ENCODE measurements around the gene HDHD5. TPM values are rescaled to one million over a fixed set of nuclear protein-coding genes. Genes with fewer than 3 reads are reported as not detected.

The HDHD5 gene
- total RNA-seq, 4 donors from 2014 or later = 38.5 to 58.3 (median 44.5) TPM

DNA sequence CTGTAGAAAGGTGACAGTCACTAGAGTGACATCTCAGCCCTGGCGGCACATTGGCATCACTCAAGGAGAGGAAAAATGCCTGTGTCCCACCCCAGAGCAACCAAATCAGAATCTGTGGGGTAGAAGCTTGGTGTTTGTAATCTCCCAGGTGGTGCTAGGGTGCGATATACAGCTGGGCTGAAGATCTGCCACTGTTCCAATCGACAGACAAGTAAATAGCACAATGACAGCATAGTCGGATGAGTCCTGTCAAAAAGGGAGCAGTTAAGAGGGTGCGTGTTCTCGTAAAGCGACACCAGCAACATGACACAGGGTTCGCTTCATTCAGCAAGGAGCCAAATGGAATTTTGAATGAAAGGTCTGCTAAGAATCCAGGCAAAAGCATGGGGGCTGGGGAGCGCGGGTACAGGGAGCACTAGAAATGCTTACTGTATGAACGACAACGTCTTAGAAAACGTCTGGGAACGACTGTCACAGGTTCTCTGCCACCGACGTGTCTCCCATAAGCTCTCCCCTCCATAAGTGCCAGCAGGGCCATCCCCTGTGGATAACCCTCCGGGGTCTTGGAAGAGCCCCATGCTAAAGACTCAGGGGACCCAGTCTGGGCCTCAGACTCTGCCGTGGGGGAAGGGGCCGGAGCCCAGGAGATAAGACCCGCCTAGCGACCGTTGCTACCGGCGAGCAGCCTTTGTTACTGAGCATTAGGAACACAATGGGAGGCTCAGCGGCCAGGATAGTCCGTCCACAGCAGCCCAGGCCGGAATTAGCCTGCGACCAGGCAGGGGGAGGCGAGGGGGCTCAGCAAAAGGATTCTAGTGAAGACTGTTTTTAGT lies 39.3 kb upstream of the HDHD5 start:
- Histone ChIP-seq H3K27ac (peak overlapping the region; percentile 32), H3K27me3 (peaks cover under 1% of the 10 kb centered on the region), H3K36me3 (no peaks in the 10 kb centered on the region), H3K4me1 (peaks cover 15% of the 10 kb centered on the region), H3K4me3 (peak overlapping the region; percentile 37), H3K9me3 (no peaks in the 10 kb centered on the region)
- WGBS = 53% methylated on average over 27 of the region's 29 CpGs
- TF ChIP-seq EP300 (IDR thresholded peaks at IDR 0.05) (no peak), POLR2A (IDR thresholded peaks at IDR 0.05) (no peak), POLR2AphosphoS5 (IDR thresholded peaks at IDR 0.05) (no peak)
- TF ChIP-seq, protein P1, sequence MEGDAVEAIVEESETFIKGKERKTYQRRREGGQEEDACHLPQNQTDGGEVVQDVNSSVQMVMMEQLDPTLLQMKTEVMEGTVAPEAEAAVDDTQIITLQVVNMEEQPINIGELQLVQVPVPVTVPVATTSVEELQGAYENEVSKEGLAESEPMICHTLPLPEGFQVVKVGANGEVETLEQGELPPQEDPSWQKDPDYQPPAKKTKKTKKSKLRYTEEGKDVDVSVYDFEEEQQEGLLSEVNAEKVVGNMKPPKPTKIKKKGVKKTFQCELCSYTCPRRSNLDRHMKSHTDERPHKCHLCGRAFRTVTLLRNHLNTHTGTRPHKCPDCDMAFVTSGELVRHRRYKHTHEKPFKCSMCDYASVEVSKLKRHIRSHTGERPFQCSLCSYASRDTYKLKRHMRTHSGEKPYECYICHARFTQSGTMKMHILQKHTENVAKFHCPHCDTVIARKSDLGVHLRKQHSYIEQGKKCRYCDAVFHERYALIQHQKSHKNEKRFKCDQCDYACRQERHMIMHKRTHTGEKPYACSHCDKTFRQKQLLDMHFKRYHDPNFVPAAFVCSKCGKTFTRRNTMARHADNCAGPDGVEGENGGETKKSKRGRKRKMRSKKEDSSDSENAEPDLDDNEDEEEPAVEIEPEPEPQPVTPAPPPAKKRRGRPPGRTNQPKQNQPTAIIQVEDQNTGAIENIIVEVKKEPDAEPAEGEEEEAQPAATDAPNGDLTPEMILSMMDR (IDR thresholded peaks at IDR 0.05) = no peak
- DNase-seq (ENCODE audit: low spot score in 2 of 2) = no peak

DNA sequence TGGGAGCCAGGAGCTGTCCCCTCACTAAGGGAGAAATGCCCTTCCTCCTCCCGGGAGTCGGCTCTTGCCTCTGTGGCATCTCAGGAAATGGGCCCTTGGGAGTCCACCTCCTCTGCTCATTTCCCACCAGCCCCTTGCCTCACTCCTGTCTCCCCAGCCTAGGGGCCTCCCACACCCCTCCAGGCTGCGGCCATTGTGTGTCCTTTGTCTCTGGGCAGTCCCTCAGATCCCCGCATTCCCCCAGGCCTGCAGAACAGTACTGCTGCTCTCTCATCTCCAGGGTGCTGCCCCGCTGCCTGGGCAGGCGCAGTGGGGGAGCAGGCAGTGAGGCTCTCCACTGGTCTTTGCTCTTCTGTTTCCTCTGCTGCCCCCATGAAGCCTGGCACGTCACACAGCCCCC lies 35.1 kb upstream of the HDHD5 start:
- WGBS = 78% methylated on average over 6 of the region's 7 CpGs
- H3K27ac ChIP-seq = no peak overlapping the region

DNA sequence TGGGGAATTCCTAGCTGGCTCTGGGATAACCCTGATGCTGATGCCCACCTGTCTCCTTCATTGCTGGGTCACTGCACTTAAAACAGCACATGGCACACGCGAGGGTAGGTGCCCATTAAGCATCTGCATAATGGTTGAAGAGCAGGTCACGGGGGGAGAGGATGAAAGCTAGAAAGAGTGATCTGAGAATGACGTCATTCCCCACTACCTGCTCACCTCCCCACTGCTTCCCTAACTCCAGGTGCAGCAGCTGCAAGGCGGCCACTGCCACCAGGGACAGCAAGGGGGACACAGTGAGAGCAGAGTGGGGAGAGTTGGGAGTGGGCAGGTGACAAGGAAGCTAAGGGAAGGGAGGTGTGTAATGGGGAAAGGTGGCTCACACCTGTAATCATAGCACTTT lies 33.1 kb upstream of the HDHD5 start:
- H3K4me1 ChIP-seq = no peaks in the 10 kb centered on the region
- WGBS = 93% methylated on average over 5 of the region's 5 CpGs
- H3K4me3 ChIP-seq = no peak overlapping the region
- no peak overlapping the region for H3K27ac ChIP-seq
- no peaks in the 10 kb centered on the region for H3K9me3 ChIP-seq
- no peak for DNase-seq (ENCODE audit: low spot score in 2 of 2)
- H3K36me3 ChIP-seq = peaks cover 5% of the 10 kb centered on the region
- TF ChIP-seq EP300 (IDR thresholded peaks at IDR 0.05) (no peak), POLR2A (IDR thresholded peaks at IDR 0.05) (no peak)
- no peaks in the 10 kb centered on the region for H3K27me3 ChIP-seq

More for the DNA sequence above, 35.1 kb upstream of the HDHD5 start:
- peaks cover 8% of the 10 kb centered on the region for H3K4me1 ChIP-seq
- no peak for TF ChIP-seq POLR2A (IDR thresholded peaks at IDR 0.05)
- TF ChIP-seq, protein P1 (IDR thresholded peaks at IDR 0.05) = no peak
- no peak for TF ChIP-seq EP300 (IDR thresholded peaks at IDR 0.05)
- TF ChIP-seq POLR2AphosphoS5 (IDR thresholded peaks at IDR 0.05) = no peak
- H3K27me3 ChIP-seq = no peaks in the 10 kb centered on the region
- peaks cover 5% of the 10 kb centered on the region for H3K36me3 ChIP-seq
- no peaks in the 10 kb centered on the region for H3K9me3 ChIP-seq
- no peak overlapping the region for H3K4me3 ChIP-seq
- DNase-seq (ENCODE audit: low spot score in 2 of 2) = no peak

DNA sequence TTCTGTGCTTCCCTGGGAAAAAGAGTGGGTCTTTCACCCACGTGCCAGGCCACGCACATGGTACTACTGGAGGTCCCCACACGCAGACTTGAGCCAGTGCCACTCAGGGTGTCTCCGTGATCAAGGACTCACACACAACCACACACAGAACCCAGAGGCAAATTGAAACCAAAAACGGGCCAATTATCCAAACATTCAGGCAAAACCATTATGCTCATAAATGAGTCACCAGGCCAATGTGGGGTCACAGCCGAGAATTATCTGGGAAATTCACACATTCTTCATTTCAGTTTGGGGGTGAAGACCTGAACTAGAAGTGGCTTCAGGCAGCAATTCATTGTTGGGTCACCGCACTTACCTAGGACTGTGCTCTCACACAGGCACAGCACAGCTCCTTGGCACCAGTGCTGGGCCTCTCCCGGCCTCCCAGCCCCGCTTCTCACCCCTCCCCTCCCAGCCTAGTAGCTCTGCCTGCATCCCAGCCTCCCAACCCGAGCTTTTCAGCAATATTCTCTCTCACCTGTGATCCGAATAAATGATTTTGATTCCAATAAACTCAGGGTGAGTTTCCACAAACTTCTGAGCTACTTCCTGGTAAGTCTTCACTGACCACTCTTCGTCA lies 32.2 kb upstream of the HDHD5 start:
- Histone ChIP-seq H3K27ac (no peak overlapping the region), H3K9me3 (no peaks in the 10 kb centered on the region), H3K36me3 (peaks cover 5% of the 10 kb centered on the region), H3K27me3 (no peaks in the 10 kb centered on the region), H3K4me3 (no peak overlapping the region), H3K4me1 (no peaks in the 10 kb centered on the region)
- DNase-seq (ENCODE audit: low spot score in 2 of 2) = no peak
- WGBS = 52% methylated on average over 12 of the region's 12 CpGs
- TF ChIP-seq POLR2A (IDR thresholded peaks at IDR 0.05) (no peak), POLR2AphosphoS5 (IDR thresholded peaks at IDR 0.05) (no peak), EP300 (IDR thresholded peaks at IDR 0.05) (no peak)
- TF ChIP-seq, protein P1 (IDR thresholded peaks at IDR 0.05) = no peak

DNA sequence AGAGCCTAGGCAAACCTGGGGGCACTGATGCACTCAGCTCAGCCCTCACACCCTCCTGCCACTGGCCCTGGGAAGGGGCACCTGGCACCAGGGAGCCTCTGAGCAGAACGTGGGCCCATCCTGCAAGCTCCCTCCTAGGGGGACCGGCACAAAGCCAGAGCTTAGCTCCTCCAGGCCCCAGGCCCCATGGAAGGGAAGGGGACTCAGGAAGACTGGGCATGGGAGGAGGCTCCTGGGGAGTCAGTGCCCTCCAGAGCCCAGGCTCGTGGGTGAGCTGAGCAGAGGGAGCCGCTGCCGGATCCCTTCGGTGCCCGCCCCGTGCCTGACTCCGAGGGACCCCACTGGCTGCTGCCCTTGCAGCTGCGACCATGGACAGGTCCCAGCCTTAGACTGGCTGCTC lies 31.6 kb upstream of the HDHD5 start:
- Histone ChIP-seq H3K36me3 (peaks cover 5% of the 10 kb centered on the region), H3K4me3 (no peak overlapping the region), H3K27ac (no peak overlapping the region), H3K9me3 (no peaks in the 10 kb centered on the region), H3K4me1 (no peaks in the 10 kb centered on the region), H3K27me3 (no peaks in the 10 kb centered on the region)
- WGBS = 74% methylated on average over 7 of the region's 10 CpGs
- DNase-seq (ENCODE audit: low spot score in 2 of 2) = no peak
- TF ChIP-seq POLR2A (IDR thresholded peaks at IDR 0.05) (no peak), EP300 (IDR thresholded peaks at IDR 0.05) (no peak), POLR2AphosphoS5 (IDR thresholded peaks at IDR 0.05) (no peak)
- TF ChIP-seq, protein P1 (IDR thresholded peaks at IDR 0.05) = no peak

All from suprapubic skin (tissue), 4 donors.